GM19463 (cell line): ENCODE data around the gene PRRT3.
"Not testable (repeated sequence)": the region's sequence is repeated elsewhere in the genome, so short reads cannot be mapped to it uniquely, and the experiment has no call there.

Experiments
- ATAC-seq: cut with Tn5 transposase; IDR thresholded peaks from one replicate; pipeline ENCODE4 v1.9.1; 2021; ENCODE audit warnings: mild to moderate bottlenecking, moderate library complexity; ENCODE audit not compliant: unreplicated experiment

The PRRT3 gene

DNA sequence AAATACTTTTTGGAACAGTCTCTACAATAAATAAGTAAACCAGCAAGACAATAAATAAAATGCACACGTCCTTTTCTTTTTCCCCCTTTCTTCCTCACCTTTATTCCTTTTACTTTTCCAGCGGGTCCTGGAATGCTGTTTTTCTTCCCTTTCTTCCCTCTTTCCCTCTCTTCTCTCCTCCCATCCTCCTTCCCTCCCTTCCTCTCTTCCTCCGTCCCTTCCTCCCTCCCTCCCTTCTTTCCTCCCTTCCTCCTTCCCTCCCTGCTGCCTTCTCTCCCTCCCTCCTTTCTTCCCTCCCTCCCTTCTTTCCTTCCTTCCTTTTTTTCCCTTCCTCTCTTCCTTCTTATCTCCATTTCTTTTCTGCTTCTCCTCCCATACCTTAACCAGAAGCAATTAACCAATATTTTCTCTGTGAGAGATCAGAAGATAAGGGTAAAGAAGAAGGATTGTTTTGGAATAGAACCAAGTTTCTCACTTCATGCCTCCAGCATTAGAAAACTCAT is 52.9 kb downstream of the PRRT3 start:
- ATAC-seq = no peak

DNA sequence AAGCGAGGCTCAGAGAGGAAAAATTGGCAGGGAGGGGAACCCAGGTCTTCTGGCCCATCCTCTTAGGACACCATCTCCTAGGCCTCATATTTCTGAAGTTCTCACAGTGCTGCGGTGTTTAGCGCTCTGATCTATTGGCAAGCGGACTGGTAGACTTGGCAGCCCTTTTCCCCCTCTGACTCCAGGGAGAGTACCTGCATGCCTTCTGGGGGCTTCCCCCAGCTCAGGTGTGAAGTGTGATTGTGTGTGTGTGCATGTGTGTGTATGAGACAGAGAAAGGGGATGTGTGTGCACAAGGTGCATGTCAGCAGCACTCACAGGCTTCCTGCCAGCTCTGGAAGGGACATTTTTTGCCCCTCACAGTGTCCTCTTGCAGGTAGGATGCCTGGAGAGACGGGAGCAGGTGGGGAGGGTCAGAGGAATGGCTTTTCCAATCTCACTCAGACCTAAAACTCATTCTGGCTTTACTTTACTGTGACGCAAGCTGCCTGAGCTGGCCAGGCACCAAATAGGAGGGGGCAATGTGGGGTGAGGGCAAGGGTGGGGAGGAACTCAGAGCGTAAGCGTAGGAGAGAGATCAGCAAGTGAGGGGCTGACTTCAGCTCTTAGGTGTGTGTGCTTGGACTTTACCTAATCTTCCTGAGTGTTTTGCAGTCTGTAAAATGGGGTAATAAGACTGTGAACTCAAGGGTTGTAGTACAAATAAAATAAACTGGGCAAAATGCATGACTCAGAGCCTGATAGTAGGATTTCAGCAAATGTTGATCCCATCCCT is 53.6 kb downstream of the PRRT3 start:
- ATAC-seq = no peak

DNA sequence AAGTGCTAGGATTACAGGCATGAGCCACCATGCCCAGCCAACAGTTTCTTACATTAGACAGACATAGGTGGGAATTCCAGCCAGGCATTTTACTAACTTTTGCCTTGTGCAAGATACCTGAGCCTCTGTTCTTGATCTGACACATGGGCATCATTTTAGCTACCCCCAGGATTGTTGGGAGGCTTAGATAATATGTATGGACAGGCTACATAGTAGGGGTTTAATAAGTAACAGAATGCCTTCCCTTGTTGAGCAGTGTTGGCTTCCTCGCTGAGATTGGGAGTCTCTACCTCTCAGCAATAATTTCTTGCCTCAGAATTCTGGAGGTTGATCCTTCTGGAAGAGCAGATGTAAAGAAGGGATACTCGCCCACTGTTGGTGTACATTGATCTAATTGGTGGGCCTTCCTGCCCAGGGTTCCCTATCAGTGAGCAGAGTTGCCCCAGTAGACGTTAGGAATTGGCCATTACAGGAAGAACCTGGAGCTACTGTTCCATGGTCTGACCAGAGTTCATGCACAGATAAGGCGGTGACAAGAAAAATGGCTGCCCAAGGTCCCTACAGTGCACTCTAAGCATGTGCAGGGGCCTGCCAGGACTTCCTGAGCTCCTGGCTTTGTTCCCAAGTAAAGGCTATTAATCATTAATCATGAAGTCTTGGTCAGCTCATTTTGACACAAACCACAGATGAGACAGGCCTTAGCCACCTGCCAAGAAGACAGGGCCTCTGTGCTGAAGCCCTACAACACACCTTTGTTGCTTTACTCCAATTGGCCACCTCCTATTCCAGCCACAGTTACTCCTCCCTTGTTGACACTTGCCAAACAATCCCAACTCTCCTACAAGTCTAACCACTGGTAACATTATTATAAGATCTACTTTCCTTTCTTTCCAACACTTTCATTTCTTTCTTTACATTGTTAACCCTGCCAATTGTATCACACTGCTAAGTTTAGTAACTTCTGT is 54.5 kb downstream of the PRRT3 start:
- ATAC-seq = peak; percentile 60

DNA sequence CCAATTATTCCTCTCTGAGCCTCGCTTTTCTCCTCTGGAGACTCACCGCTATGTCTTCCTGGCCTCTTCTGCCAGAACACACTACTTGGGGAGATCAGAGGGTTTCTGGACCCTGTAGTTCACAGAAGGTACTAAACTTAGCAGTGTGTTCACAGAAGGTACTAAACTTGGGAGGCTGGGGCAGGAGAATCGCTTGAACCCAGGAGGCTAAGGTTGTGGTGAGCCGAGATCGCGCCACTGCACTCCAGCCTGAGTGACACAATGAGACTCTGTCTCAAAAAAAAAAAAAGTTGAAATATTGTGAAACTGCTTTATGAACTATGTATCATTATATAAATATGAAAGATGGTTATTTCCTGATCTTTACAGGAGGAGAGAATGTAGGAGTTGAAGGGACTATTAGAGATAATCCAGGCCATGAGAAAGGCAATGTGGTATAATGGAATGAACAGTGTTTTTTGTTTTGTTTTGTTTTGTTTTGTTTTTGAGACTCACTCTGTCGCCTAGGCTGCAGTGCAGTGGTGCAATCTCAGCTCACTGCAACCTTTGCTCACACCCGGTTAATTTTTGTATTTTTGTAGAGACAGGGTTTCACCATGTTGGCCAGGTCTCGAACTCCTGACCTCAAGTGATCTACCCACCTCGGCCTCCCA is 55.3 kb downstream of the PRRT3 start:
- ATAC-seq = not testable (repeated sequence)

DNA sequence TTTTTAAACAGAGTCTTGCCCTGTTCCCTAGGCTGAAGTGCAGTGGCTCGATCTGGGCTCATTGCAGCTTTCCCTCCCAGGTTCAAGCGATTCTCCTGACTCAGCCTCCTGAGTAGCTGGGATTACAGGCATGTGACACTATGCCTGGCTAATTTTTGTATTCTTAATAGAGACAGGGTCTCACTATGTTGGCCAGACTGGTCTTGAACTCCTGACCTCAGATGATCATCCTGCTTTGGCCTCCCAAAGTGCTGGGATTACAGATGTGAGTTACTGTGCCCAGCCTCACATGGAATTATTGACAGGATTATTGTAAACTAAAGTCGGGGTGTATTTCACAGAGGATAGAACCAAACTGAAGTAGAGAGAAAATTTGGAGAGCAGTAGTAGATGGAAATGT is 56.5 kb downstream of the PRRT3 start:
- not testable (repeated sequence) for ATAC-seq
